Small intestine (tissue), 7 donors: ENCODE data around the gene PPP6R2. TPM values are rescaled to one million over a fixed set of nuclear protein-coding genes. Genes with fewer than 3 reads are reported as not detected.
"Not testable (repeated sequence)": the region's sequence is repeated elsewhere in the genome, so short reads cannot be mapped to it uniquely, and the experiment has no call there.

ENCODE experiments used
- DNase-seq, 2 donors: peaks; one replicate each; pipeline versions ENCODE4 v3.0.0 to v3.0.0-alpha.2; 2013
- FAIRE-seq: peaks from 2 replicates; lab custom pipeline; 2012; peaks lifted over from hg19 to GRCh38; lab: Jason Lieb, UNC
- H3K27ac ChIP-seq, 3 donors: one replicate each; pipeline ENCODE4 v1.5.1; 2013; ENCODE audit warnings: low read length in 2 of 3, mild to moderate bottlenecking in 2 of 3, control low read depth in 1 of 3, inconsistent platforms in 1 of 3, low read depth in 1 of 3, moderate library complexity in 1 of 3
- H3K27me3 ChIP-seq, 3 donors: one replicate each; pipeline ENCODE4 v1.6.1; 2013; ENCODE audit warnings: low read length in 3 of 3, inconsistent platforms in 1 of 3; ENCODE audit not compliant: control insufficient read depth in 3 of 3, insufficient read depth in 3 of 3
- H3K36me3 ChIP-seq, 3 donors: one replicate each; pipeline ENCODE4 v1.6.1; 2013; ENCODE audit warnings: low read length in 3 of 3, inconsistent platforms in 1 of 3, low read depth in 1 of 3, mild to moderate bottlenecking in 1 of 3, moderate library complexity in 1 of 3; ENCODE audit not compliant: control insufficient read depth in 3 of 3, insufficient read depth in 2 of 3
- H3K4me1 ChIP-seq, 3 donors: one replicate each; pipeline ENCODE4 v1.6.1; 2013; ENCODE audit warnings: low read length in 2 of 3, inconsistent platforms in 1 of 3, low read depth in 1 of 3, mild to moderate bottlenecking in 1 of 3, moderate library complexity in 1 of 3; ENCODE audit not compliant: control insufficient read depth in 3 of 3, insufficient read depth in 2 of 3
- H3K4me3 ChIP-seq, 3 donors: one replicate each; pipeline ENCODE4 v1.5.1; 2013; ENCODE audit warnings: low read length in 3 of 3, control low read depth in 1 of 3, inconsistent platforms in 1 of 3, low read depth in 1 of 3, mild to moderate bottlenecking in 1 of 3, moderate library complexity in 1 of 3
- H3K9me3 ChIP-seq, 2 donors: one replicate each; pipeline ENCODE4 v1.6.1; 2013; ENCODE audit warnings: low read depth in 1 of 2, low read length in 1 of 2; ENCODE audit not compliant: control insufficient read depth in 2 of 2, insufficient read depth in 1 of 2
- WGBS, 3 donors: extraction: QIAGEN DNeasy Blood & Tissue Kit; methylation state at CpG; one replicate each; pipeline ENCODE4 v1.1.7; 2013; 5-methylcytosine and 5-hydroxymethylcytosine counted together
- polyA plus RNA-seq, 4 donors: library from polyadenylated mRNA; stranded (reverse) in 3 of 4; unstranded in 1 of 4; fragments of 200-250 nt in 3 of 4; fragments of 120-200 nt in 1 of 4; gene quantifications; one replicate each; pipeline versions ENCODE4 v1.2.1 to v1.2.3, GENCODE V29; 2013
- donor health status: healthy with polysubstance abuse.
- donor health status: control.
- donor health status: control.
- donor health status: Bipolar disorder and iron deficiency.
- donor health status: healthy.

PPP6R2 gene
- polyA plus RNA-seq, 4 donors = 28.6 to 41.2 (median 38.8) TPM

DNA sequence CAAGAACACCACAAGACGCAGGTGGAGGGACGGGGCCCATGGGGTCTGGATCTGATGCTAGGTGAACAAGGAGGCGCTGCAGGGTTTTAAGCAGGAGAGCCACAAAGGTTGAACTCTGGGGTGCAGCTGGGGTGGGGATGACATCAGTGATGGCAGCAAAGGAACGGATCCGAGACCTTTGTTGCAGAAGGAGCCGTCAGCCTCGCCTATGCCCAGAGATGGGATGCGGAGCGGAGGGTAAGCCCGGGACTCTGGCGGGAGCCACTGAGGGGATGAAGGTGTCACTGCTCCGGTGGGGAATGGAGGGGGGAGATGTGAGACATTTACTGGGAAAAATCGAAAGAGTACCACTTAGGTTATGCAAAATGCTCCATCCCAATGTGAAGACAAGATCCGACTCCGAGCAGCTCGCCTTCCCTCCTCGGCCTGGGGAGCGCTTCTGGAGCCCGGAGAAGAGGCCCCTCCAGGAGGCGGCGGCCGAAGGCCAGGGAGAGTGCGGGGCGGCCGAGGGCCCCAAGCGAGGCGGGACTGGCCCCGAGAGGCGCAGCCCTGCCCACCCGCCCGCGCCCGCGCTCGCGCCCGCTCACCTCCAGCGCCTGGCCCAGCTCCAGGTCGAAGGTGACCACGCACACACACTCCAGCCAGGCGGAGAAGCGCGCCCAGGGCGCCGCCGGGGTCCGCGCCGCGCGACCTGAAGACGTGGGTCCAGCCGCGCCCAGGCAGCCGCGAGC, 16.7 kb upstream of the PPP6R2 start:
- FAIRE-seq (no peak), DNase-seq (no peak)
- Histone ChIP-seq H3K27ac (peak overlapping the region in 1 of 3 donors; percentile 43), H3K4me3 (peak overlapping the region; percentile 39 to 84 (median 47)), H3K9me3 (no peaks in the 10 kb centered on the region), H3K4me1 (peaks cover 0 to 11% (median 3%) of the 10 kb centered on the region in 3 donors), H3K27me3 (no peaks in the 10 kb centered on the region), H3K36me3 (no peaks in the 10 kb centered on the region)
- WGBS, 3 donors = 15 to 46% (median 15%) methylated on average over 15 to 56 of the region's 56 CpGs

DNA sequence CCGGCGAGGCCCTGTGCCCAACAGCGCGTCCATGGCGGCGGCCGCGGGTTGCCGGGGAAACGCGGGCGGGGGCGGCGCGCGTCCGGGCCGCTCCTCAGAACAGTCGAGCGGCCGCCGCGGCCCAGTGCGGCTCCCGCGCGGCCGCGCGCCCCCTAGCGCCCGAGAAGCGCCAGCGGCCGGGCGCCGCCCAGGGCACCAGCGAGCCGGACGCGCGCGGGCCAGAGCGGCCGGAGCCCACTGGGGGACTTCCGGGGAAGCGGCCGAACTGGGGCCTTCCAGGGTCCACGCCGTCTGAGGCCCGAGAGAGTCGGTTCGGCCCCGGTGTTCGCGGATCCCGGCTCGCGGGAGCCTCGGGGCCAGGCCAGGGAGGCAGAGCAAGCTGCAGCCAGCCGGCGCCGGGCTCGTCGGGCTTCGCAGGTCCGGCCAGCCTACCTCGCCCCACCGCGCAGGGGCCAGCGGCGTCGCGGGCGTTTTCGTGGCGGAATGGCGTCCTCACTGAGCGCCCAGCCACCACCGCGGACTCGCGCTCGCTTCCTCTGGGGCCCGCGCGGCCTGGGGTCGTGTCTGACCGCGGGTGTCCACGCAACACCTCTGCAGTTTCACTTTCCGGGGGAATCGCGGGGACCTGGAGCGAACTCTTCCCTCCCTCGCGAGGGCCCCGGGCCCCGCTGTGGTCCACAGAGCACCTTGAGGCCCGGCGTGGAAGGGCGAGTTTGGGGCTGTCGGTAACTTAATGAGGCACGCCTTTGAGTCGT, 16.0 kb upstream of the PPP6R2 start, which contains the start of gene DENND6B:
TSS of gene DENND6B (minus strand) at position 57 of the 755 bp plus-strand sequence. CDS start at position 33, 24 bp downstream.
- Histone ChIP-seq H3K27ac (peak within 1 kb of the TSS; percentile 74 to 94 (median 82)), H3K36me3 (no peaks in the 10 kb centered on the region), H3K9me3 (no peaks in the 10 kb centered on the region), H3K27me3 (no peaks in the 10 kb centered on the region), H3K4me1 (peaks cover 0 to 11% (median 3%) of the 10 kb centered on the region in 3 donors), H3K4me3 (peak within 1 kb of the TSS; percentile 39 to 86 (median 84))
- FAIRE-seq (no peak), DNase-seq (peak; percentile 75 to 93)
- 1% methylated on average over 65 to 105 of the region's 105 CpGs for WGBS, 3 donors

DNA sequence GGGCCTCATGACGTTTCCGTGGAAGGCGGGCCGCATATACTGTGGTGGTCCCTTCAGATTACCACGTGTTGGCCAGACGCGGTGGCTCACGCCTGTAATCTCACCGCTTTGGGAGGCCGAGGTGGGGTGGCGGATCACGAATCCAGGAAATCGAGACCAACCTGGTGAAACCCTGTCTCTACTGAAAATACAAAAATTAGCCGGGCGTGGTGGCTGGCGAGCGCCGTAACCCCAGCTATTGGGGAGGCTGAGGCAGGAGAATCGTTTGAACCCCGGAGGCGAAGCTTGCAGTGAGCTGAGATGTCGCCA, 15.5 kb upstream of the PPP6R2 start:
- H3K9me3 ChIP-seq = no peaks in the 10 kb centered on the region
- FAIRE-seq = no peak
- no peaks in the 10 kb centered on the region for H3K27me3 ChIP-seq
- DNase-seq = no peak
- H3K4me1 ChIP-seq = peaks cover 0 to 11% (median 3%) of the 10 kb centered on the region in 3 donors
- H3K36me3 ChIP-seq = no peaks in the 10 kb centered on the region
- peak overlapping the region; percentile 39 to 86 (median 84) for H3K4me3 ChIP-seq
- peak overlapping the region; percentile 74 to 94 (median 82) for H3K27ac ChIP-seq
- 57 to 72% (median 60%) methylated on average over 22 of the region's 22 CpGs for WGBS, 3 donors

DNA sequence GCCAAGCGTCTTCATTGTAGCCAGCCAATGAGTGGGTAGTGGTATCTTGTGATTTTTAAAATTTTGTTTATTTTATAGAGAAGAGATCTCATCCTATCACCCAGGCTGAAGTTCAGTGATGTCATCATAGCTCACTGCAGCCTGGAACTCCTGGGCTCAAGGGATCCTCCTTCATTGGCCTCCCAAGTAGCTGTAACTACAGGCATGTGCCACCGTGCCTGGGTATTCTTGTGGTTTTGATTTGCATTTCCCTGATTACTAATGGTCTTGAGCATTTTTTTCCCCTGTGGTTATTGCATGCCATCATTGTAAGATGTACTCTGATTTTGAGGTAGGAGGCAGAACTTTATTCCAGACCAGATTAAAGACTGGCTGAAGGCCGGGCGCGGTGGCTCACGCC, 13.9 kb upstream of the PPP6R2 start:
- Histone ChIP-seq H3K36me3 (no peaks in the 10 kb centered on the region), H3K9me3 (no peaks in the 10 kb centered on the region), H3K27me3 (no peaks in the 10 kb centered on the region), H3K4me3 (no peak overlapping the region), H3K27ac (no peak overlapping the region), H3K4me1 (peaks cover 0 to 11% (median 3%) of the 10 kb centered on the region in 3 donors)
- no peak for FAIRE-seq
- DNase-seq = no peak
- 88 to 94% (median 90%) methylated on average over 6 of the region's 6 CpGs for WGBS, 3 donors

DNA sequence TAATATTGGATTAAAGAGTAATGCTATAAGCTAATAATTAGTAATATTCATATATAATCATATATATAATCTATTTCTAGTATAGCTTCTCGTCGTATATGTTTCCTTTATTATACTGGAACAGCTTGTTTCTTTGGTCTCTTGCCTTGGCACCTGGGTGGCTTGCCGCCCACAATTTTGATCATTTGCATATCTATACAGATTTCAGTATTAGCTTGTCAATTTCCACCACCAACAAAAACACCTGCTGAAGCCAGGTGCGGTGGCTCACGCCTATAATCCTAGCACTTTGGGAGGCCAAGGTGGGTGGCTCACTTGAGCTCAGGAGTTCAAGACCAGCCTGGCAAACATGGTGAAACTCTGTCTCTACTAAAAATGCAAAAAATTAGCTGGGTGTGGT, 8.7 kb upstream of the PPP6R2 start:
- not testable (repeated sequence) for H3K4me1 ChIP-seq, DNase-seq, H3K9me3 ChIP-seq, H3K4me3 ChIP-seq, H3K27me3 ChIP-seq, FAIRE-seq, H3K36me3 ChIP-seq
- peak overlapping the region in 1 of 3 donors; percentile 67 for H3K27ac ChIP-seq
- 18 to 60% (median 46%) methylated on average over 5 of the region's 5 CpGs for WGBS, 3 donors

DNA sequence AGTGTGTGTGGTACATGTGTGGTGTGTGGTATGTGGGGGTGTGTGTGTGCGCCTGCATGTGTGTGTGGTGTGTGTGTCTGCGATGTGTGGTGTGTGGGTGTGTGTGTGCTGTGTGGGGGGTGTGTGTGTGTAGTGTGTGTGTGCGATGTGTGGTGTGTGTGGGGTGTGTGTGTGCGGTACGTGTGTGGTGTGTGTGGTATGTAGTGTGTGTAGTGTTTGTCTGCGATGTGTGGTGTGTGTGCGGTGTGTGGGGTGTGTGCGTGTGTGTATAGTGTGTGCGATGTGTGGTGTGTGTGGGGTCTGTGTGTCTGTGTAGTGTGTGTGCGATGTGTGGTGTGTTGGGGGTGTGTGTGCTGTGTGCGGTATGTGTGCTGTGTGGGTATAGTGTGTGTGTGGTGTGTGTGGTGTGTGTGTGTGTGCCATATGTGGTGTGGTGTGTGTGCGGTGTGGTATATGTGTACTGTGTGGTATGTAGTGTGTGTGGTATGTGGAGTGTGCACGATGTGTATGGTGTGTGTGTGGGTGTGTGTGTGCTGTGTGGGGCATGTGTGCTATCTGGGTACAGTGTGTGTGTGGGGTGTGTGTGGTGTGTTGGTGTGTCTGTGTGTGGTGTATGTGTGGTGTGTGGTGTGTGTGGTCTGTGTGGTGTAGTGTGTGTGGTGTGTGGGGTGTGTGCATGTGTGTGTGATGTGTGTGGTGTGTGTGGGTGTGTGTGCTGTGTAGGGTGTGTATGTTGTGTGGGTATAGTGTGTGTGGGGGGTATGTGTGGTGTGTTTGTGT, 5.7 kb upstream of the PPP6R2 start:
- Histone ChIP-seq H3K27ac (no peak overlapping the region), H3K27me3 (no peaks in the 10 kb centered on the region), H3K36me3 (no peaks in the 10 kb centered on the region), H3K4me3 (no peak overlapping the region), H3K4me1 (peaks cover 0 to 3% (median 0%) of the 10 kb centered on the region in 3 donors), H3K9me3 (no peaks in the 10 kb centered on the region)
- 96 to 97% (median 97%) methylated on average over 13 of the region's 13 CpGs for WGBS, 3 donors
- FAIRE-seq = no peak
- DNase-seq = no peak

DNA sequence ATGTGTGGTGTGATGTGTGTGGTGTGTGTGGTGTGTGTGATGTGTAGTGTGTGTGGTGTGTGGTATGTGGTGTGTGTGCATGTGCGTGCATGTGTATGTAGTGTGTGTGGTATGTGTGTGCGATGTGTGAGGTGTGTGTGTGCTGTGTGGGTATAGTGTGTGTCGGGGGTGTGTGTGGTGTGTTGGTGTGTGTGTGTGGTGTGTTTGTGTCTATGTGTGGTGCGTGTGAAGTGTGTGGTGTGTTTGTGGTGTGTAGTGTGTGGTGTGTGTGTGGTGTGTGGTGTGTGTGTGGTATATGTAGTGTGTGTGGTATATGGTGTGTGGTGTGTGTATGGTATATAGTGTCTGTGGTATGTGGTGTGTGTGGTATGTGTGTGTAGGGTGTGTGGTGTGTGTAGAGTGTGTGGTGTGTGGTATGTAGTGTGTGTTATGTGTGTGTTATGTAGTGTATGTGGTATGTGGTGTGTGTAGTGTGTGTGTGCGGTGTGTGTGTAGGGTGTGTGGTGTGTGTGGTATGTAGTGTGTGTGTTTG, 5.0 kb upstream of the PPP6R2 start:
- no peak for DNase-seq
- Histone ChIP-seq H3K27me3 (no peaks in the 10 kb centered on the region), H3K4me1 (peaks cover 0 to 3% (median 0%) of the 10 kb centered on the region in 3 donors), H3K36me3 (no peaks in the 10 kb centered on the region), H3K4me3 (no peak overlapping the region), H3K27ac (no peak overlapping the region), H3K9me3 (no peaks in the 10 kb centered on the region)
- WGBS, 3 donors = 95 to 97% (median 97%) methylated on average over 5 of the region's 5 CpGs
- no peak for FAIRE-seq
